Stimulated activated naive CD8-positive, alpha-beta T cell treated with anti-CD3 and anti-CD28 coated beads, Interleukin-15, amount 100 ng/mL, for 72 hours (primary cell): ENCODE measurements around the gene HSCB.
"Not testable (repeated sequence)": the region's sequence is repeated elsewhere in the genome, so short reads cannot be mapped to it uniquely, and the experiment has no call there.

ENCODE experiments used
- ATAC-seq: fragments of 150-1000 bp; cut with Tn5 transposase; 2 replicates; pipeline ENCODE4 v1.10.0; 2021; ENCODE audit warnings: mild to moderate bottlenecking, moderate library complexity
- DNase-seq, 2 donors: peaks; one replicate each; pipeline ENCODE4 v3.0.0; 2021 to 2022
- H3K27ac Mint-ChIP-seq, 2 donors: one replicate each; pipeline ENCODE4 v1.8.0; 2022; ENCODE audit warnings: mild to moderate bottlenecking in 2 of 2, mixed read lengths in 2 of 2, moderate library complexity in 2 of 2
- H3K27me3 Mint-ChIP-seq: one replicate; pipeline ENCODE4 v1.8.0; 2022; ENCODE audit warnings: mixed read lengths
- H3K4me1 Mint-ChIP-seq: one replicate; pipeline ENCODE4 v1.8.0; 2022; ENCODE audit warnings: mild to moderate bottlenecking, mixed read lengths
- H3K4me3 Mint-ChIP-seq, 2 donors: one replicate each; pipeline ENCODE4 v1.8.0; 2022; ENCODE audit warnings: mild to moderate bottlenecking in 2 of 2, mixed read lengths in 2 of 2, moderate library complexity in 1 of 2
- H3K9me3 Mint-ChIP-seq, 2 donors: one replicate each; pipeline ENCODE4 v1.8.0; 2022; ENCODE audit warnings: mixed read lengths in 2 of 2

HSCB gene

GRCh38 chr22:28793976-28794584 is 52.2 kb downstream of the HSCB start:
- no peak for ATAC-seq
- Mint-ChIP-seq H3K4me3 (no peak overlapping the region), H3K4me1 (peaks cover 59% of the 10 kb centered on the region)

GRCh38 chr22:28795071-28795693 is 53.3 kb downstream of the HSCB start:
- Mint-ChIP-seq H3K9me3 (no peaks in the 10 kb centered on the region), H3K27ac (peak overlapping the region in 1 of 2 donors; percentile 49), H3K27me3 (no peaks in the 10 kb centered on the region), H3K4me3 (peak overlapping the region in 1 of 2 donors; percentile 22), H3K4me1 (peaks cover 59% of the 10 kb centered on the region)
- ATAC-seq (no peak), DNase-seq (no peak)

More at GRCh38 chr22:28793976-28794584, 52.2 kb downstream of the HSCB start:
- H3K27me3 Mint-ChIP-seq: no peaks in the 10 kb centered on the region
- no peak overlapping the region for H3K27ac Mint-ChIP-seq
- no peaks in the 10 kb centered on the region for H3K9me3 Mint-ChIP-seq
- no peak for DNase-seq

GRCh38 chr22:28795932-28796856 is 54.4 kb downstream of the HSCB start:
- Mint-ChIP-seq H3K4me1 (peaks cover 59% of the 10 kb centered on the region), H3K27me3 (no peaks in the 10 kb centered on the region), H3K4me3 (peak overlapping the region; percentile 83 to 85), H3K9me3 (no peaks in the 10 kb centered on the region), H3K27ac (peak overlapping the region in 1 of 2 donors; percentile 12)
- no peak for DNase-seq
- peak; percentile 8 for ATAC-seq

DNA sequence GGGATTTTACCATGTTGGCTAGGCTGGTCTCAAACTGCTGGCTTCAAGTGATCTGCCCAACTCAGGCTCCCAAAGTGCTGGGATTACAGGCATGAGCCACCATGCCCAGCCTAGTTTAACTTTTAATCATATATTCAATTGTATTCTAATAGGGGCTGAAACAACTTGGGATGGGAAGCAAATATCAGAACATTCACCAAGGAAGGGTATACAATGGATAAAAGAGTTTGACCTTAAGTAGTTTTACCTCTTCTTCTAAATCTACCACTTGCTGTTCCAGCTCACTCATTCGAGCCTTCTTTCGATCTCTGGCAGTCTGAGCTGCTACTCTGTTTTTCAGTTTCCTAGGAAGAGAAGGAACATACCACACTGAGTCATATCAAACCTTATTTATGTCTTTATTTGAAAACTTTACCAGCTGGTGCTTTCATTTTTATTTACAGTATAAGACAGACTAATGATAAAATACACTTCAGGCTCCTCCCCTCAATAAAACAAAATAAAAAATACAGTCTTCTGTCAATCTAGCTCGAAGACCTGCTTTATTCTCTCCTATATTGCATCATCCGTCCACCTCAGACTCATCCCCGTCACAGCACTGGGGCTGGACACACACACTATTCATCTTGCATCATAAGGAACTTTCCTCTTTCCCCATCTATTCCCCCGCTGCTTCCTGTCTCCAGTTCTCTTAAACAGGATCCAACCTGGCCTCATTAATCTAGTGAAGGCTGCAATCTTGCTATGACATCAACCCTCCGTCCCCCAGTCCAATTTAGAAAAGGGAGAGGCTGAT is 57.2 kb downstream of the HSCB start:
- H3K27me3 Mint-ChIP-seq: no peaks in the 10 kb centered on the region
- H3K4me3 Mint-ChIP-seq: peak overlapping the region; percentile 83 to 85
- H3K27ac Mint-ChIP-seq: peak overlapping the region; percentile 99 to 100
- ATAC-seq: peak; percentile 62
- peak; percentile 49 to 72 for DNase-seq
- no peaks in the 10 kb centered on the region for H3K9me3 Mint-ChIP-seq
- peaks cover 51% of the 10 kb centered on the region for H3K4me1 Mint-ChIP-seq

GRCh38 chr22:28799606-28800307 is 57.9 kb downstream of the HSCB start:
- H3K4me1 Mint-ChIP-seq: peaks cover 51% of the 10 kb centered on the region

DNA sequence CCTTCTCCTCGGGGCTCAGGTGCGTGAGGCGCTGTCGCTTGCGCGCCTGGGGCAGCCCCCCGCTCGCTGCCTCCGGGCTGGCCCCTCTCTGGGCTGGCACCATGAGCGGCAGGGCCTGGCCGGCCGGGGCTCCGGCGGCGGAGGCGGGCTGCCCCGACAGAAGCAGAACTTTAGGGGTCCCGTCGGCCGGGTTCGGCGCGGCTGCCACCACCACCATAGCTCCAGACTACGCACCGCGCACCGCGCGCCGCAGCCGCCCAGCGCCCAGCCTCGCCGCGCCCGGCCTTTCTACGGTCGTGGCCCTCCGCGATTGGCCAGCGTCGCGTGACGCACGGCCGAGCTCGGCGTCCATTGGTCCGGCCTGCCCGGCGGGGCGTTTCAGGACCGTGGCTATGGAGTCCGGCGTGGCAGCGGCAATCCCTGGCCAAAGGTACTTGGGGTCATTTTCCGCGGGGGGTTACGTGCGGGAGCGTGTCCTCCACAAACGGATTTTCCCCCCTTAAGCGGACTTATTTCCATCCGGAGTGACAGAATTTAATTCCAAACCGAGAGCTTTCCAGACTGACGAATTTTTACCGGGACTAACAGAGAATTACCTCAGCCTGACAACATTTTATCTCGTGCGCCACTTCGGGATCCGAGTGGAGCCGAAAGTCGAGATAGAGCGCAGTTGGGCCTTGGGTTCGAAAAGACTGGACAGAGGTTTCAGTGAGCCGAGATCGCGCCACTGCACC is 58.6 kb downstream of the HSCB start, which contains the start of gene XBP1:
Gene XBP1 (minus strand): TSS at position 262 of the 734 bp plus-strand sequence.
- peak; percentile 89 to 90 for DNase-seq
- H3K27ac Mint-ChIP-seq: peak within 1 kb of the TSS; percentile 99 to 100
- peaks cover 46% of the 10 kb centered on the region for H3K4me1 Mint-ChIP-seq
- H3K27me3 Mint-ChIP-seq: no peaks in the 10 kb centered on the region
- H3K9me3 Mint-ChIP-seq: no peaks in the 10 kb centered on the region
- H3K4me3 Mint-ChIP-seq: peak within 1 kb of the TSS; percentile 85 to 88
- ATAC-seq: peak; percentile 88

More at GRCh38 chr22:28799606-28800307, 57.9 kb downstream of the HSCB start:
- ATAC-seq (peak; percentile 48), DNase-seq (peak in 1 of 2 donors; percentile 53)
- no peaks in the 10 kb centered on the region for H3K27me3 Mint-ChIP-seq
- no peaks in the 10 kb centered on the region for H3K9me3 Mint-ChIP-seq
- H3K4me3 Mint-ChIP-seq: peak overlapping the region; percentile 83 to 85
- H3K27ac Mint-ChIP-seq: peak overlapping the region; percentile 99 to 100

DNA sequence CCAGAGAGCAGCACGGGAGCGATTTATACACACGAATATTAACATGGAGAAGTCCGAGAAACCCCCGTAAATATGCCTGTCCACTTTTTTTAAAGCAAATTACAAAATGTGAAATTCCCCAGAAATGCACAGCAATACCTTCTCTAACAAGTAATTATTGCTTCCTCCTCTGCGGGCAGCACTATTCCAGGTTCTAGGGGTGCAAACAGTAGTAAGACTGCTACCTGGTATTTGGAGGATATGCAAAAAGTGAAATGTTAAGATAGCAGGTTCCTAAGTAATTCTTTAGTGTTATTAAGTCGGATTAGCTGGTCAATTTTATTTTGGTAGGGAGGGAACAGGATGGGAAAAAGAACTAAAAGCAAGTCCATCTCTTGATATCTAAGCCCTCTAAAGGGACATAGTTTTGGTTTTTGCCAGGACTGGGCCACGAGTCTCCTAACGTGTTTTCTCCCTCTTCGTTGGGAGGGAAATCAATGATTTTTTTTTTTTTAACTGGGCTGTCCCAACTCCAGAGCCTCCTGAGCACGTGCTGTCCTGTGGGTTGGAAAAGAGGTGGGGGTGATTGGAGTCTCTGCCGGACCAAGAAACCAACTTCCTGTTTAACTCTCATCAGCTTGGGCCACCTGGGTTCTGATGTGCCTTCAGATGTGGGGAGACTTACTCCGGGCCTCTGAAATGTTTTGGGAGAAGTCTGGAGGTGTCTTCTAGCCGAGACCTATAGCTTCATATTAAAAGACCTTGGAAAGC is 60.2 kb downstream of the HSCB start:
- Mint-ChIP-seq H3K27ac (peak overlapping the region; percentile 85 to 93), H3K4me1 (peaks cover 38% of the 10 kb centered on the region), H3K27me3 (no peaks in the 10 kb centered on the region), H3K4me3 (peak overlapping the region; percentile 85 to 88), H3K9me3 (no peaks in the 10 kb centered on the region)
- peak in 1 of 2 donors; percentile 19 for DNase-seq
- no peak for ATAC-seq

GRCh38 chr22:28802595-28803123 is 60.8 kb downstream of the HSCB start:
- peak overlapping the region; percentile 85 to 88 for H3K4me3 Mint-ChIP-seq
- peak overlapping the region; percentile 35 to 93 for H3K27ac Mint-ChIP-seq
- peaks cover 32% of the 10 kb centered on the region for H3K4me1 Mint-ChIP-seq

DNA sequence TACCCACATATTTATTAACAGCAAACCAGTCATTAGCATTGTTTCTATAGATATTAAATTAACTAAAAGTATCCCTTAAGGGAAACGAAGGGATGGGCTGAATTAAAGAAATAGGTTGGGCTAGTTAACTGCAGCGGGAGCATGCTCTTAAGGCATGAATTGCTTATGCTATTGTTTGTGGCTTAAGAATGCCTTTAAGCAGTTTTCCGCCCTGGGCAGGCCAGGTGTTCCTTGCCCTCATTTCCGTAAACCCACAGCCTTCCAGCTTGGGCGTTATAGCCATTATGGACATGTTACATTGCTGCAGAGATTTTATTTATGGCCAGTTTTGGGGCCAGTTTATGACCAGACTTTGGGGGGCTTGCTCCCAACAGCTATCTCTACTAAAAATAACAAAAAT is 63.6 kb downstream of the HSCB start:
- H3K4me1 Mint-ChIP-seq: peaks cover 55% of the 10 kb centered on the region

More at GRCh38 chr22:28802595-28803123, 60.8 kb downstream of the HSCB start:
- Mint-ChIP-seq H3K9me3 (no peaks in the 10 kb centered on the region), H3K27me3 (no peaks in the 10 kb centered on the region)
- no peak for ATAC-seq
- no peak for DNase-seq

More for the DNA sequence above, 63.6 kb downstream of the HSCB start:
- not testable (repeated sequence) for H3K27me3 Mint-ChIP-seq, ATAC-seq, H3K9me3 Mint-ChIP-seq, H3K27ac Mint-ChIP-seq, H3K4me3 Mint-ChIP-seq, DNase-seq
